Loucy (cell line): ENCODE measurements around the gene FGR.

ENCODE experiments used
- H2AFZ ChIP-seq: fragments of 200-600 bp; sonication (generic); 2 replicates; pipeline ENCODE4 v1.6.0; 2016; ENCODE audit warnings: antibody characterized with exemption, mild to moderate bottlenecking, low read length, moderate library complexity
- H3F3A ChIP-seq: fragments of 200-600 bp; 2 replicates; pipeline ENCODE4 v1.6.0; 2016; ENCODE audit warnings: antibody characterized with exemption, low read depth, mild to moderate bottlenecking
- H3K27me3 ChIP-seq: fragments of 200-600 bp; sonication (generic); 2 replicates; pipeline ENCODE4 v1.6.1; 2014; ENCODE audit warnings: low read length, mild to moderate bottlenecking; ENCODE audit not compliant: insufficient read depth, poor library complexity, severe bottlenecking
- H3K36me3 ChIP-seq: fragments of 200-600 bp; sonication (generic); 2 replicates; pipeline ENCODE4 v1.6.1; 2016; ENCODE audit warnings: low read length; ENCODE audit not compliant: insufficient read depth
- H3K4me1 ChIP-seq: fragments of 200-600 bp; sonication (generic); 2 replicates; pipeline ENCODE4 v1.5.1; 2014; ENCODE audit warnings: low read length, mild to moderate bottlenecking; ENCODE audit not compliant: insufficient read depth, poor library complexity, severe bottlenecking
- H3K4me2 ChIP-seq: fragments of 200-600 bp; sonication (generic); 2 replicates; pipeline ENCODE4 v1.6.0; 2014; ENCODE audit warnings: antibody characterized with exemption, low read length, low read depth, mild to moderate bottlenecking; ENCODE audit not compliant: poor library complexity, severe bottlenecking
- H3K4me3 ChIP-seq: fragments of 200-600 bp; sonication (generic); 2 replicates; pipeline ENCODE4 v1.5.1; 2014; ENCODE audit warnings: low read length, mild to moderate bottlenecking, mixed read lengths; ENCODE audit not compliant: poor library complexity, severe bottlenecking
- H3K79me2 ChIP-seq: fragments of 200-600 bp; sonication (generic); 2 replicates; pipeline ENCODE4 v1.6.1; 2014; ENCODE audit warnings: low read length; ENCODE audit not compliant: insufficient read depth
- H3K9ac ChIP-seq: fragments of 200-600 bp; sonication (generic); 2 replicates; pipeline ENCODE4 v1.6.0; 2014; ENCODE audit warnings: mild to moderate bottlenecking, low read depth, low read length, moderate library complexity; ENCODE audit not compliant: poor library complexity, severe bottlenecking
- H3K9me2 ChIP-seq: fragments of 200-600 bp; sonication (generic); replicated peaks from 2 replicates; pipeline ENCODE4 v1.6.1; 2016; ENCODE audit warnings: low read depth, low read length, mixed read lengths
- H3K9me3 ChIP-seq: fragments of 200-600 bp; sonication (generic); 2 replicates; pipeline ENCODE4 v1.6.1; 2014; ENCODE audit warnings: mild to moderate bottlenecking, antibody characterized with exemption, low read length, low read depth; ENCODE audit not compliant: insufficient read depth
- H4K20me1 ChIP-seq: fragments of 200-600 bp; sonication (generic); 2 replicates; pipeline ENCODE4 v1.6.0; 2014; ENCODE audit warnings: antibody characterized with exemption, low read length, mild to moderate bottlenecking; ENCODE audit not compliant: insufficient read depth, poor library complexity, severe bottlenecking
- CTCF ChIP-seq: fragments of 200-600 bp; sonication (generic); conservative IDR thresholded peaks from 2 replicates; pipeline ENCODE4 v1.5.1; 2014; ENCODE audit warnings: mild to moderate bottlenecking, antibody characterized with exemption, low read length
- EZH2phosphoT487 ChIP-seq: fragments of 200-600 bp; IDR thresholded peaks from 2 replicates; pipeline ENCODE4 v1.6.1; 2018; ENCODE audit warnings: antibody characterized with exemption, mild to moderate bottlenecking, moderate library complexity, borderline replicate concordance

FGR gene

GRCh38 chr1:27567971-27568299 is 67.0 kb downstream of the FGR start:
- TF ChIP-seq CTCF, result no peak
- no peak for TF ChIP-seq EZH2phosphoT487
- Histone ChIP-seq H3K9me2 (no peaks in the 10 kb centered on the region), H3K4me2 (no peak overlapping the region), H3K27me3 (no peaks in the 10 kb centered on the region), H3K4me3 (no peak overlapping the region), H3K9me3 (no peaks in the 10 kb centered on the region), H2AFZ (no peak overlapping the region), H3K4me1 (peaks cover 43% of the 10 kb centered on the region), H4K20me1 (peaks cover 75% of the 10 kb centered on the region), H3K36me3 (peaks cover 10% of the 10 kb centered on the region; the same call in 1 of the 2 replicates), H3F3A (no peaks in the 10 kb centered on the region), H3K9ac (no peak overlapping the region), H3K79me2 (peaks cover 99% of the 10 kb centered on the region)

- Histone ChIP-seq H3K4me2 (no peak overlapping the region), H4K20me1 (peaks cover 75% of the 10 kb centered on the region), H3F3A (no peaks in the 10 kb centered on the region), H2AFZ (no peak overlapping the region), H3K9me2 (no peaks in the 10 kb centered on the region), H3K27me3 (no peaks in the 10 kb centered on the region), H3K9me3 (no peaks in the 10 kb centered on the region), H3K36me3 (peaks cover 10% of the 10 kb centered on the region; the same call in 1 of the 2 replicates), H3K79me2 (peaks cover 99% of the 10 kb centered on the region), H3K4me3 (no peak overlapping the region), H3K4me1 (peaks cover 43% of the 10 kb centered on the region), H3K9ac (no peak overlapping the region)
- no peak for TF ChIP-seq EZH2phosphoT487
- TF ChIP-seq CTCF, result no peak
These were observed 67.8 kb downstream of the FGR start for GRCh38 chr1:27567146-27567526.

- Histone ChIP-seq H3K9me3 (no peaks in the 10 kb centered on the region), H3K9ac (no peak overlapping the region), H3F3A (no peaks in the 10 kb centered on the region), H4K20me1 (peaks cover 75% of the 10 kb centered on the region), H2AFZ (no peak overlapping the region), H3K4me3 (no peak overlapping the region), H3K4me2 (no peak overlapping the region), H3K36me3 (peaks cover 10% of the 10 kb centered on the region; the same call in 1 of the 2 replicates), H3K27me3 (no peaks in the 10 kb centered on the region), H3K9me2 (no peaks in the 10 kb centered on the region), H3K4me1 (peaks cover 43% of the 10 kb centered on the region), H3K79me2 (peaks cover 99% of the 10 kb centered on the region)
- no peak for TF ChIP-seq EZH2phosphoT487
- TF ChIP-seq CTCF, result no peak
These were observed 68.4 kb downstream of the FGR start for GRCh38 chr1:27566462-27567145.
